Measurements from ENCODE around the gene GPRC5A.

GRCh38 chr12:12929696-12930095 lies 38.3 kb downstream of the GPRC5A start:
- TF ChIP-seq CTCF (IDR thresholded peaks at IDR 0.05) = no peak
- TF ChIP-seq POLR2A (IDR thresholded peaks at IDR 0.05) = no peak
- no peak for TF ChIP-seq EP300 (IDR thresholded peaks at IDR 0.05)

All from tibial nerve (tissue), 4 donors.